ENCODE data around the gene MCFD2.
"Not testable (repeated sequence)": the region's sequence is repeated elsewhere in the genome, so short reads cannot be mapped to it uniquely, and the experiment has no call there.

Gene MCFD2

GRCh38 chr2:46937471-46937901 lies 21.9 kb upstream of the MCFD2 start:
- no peak for DNase-seq (ENCODE audit: low spot score)

DNA sequence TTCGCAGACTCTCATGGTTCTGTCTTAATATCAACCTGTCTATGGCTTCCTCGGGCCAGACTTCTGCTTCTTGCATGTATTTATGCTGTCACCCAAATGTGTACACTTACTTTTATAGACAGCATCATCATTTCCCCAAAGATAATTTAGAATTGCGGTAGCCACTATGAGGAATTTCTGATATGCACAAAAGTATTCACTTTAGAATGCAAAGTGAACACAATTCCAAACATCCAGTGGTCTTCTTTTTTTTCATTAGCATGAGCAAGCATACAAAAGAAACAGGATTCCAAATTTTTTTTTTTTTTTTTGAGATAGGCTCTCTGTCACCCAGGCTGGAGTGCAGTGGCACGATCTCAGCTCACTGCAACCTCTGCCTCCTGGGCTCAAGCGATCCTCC lies 21.0 kb upstream of the MCFD2 start:
- no peak for DNase-seq (ENCODE audit: low spot score)

GRCh38 chr2:46935071-46935470 lies 19.5 kb upstream of the MCFD2 start:
- DNase-seq (ENCODE audit: low spot score) = no peak

DNA sequence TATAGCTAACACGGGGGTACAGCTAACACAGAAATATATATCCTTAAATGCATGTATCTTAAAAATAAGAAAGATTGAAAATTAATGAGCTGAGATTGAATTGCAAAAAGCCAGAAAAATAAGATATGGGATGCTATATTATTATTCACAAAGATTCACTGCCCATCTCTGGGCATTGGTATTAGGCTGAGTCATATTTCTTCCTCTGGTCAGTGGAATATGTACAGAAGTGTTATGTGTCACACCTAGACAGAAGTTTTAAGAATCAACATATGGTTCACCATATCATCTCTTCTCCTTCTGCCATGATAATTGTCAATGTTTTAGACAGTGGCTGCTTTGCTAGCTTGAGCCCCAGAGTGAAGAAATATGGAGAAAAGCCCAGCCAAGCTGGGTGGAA lies 14.0 kb upstream of the MCFD2 start:
- no peak for DNase-seq (ENCODE audit: low spot score)

DNA sequence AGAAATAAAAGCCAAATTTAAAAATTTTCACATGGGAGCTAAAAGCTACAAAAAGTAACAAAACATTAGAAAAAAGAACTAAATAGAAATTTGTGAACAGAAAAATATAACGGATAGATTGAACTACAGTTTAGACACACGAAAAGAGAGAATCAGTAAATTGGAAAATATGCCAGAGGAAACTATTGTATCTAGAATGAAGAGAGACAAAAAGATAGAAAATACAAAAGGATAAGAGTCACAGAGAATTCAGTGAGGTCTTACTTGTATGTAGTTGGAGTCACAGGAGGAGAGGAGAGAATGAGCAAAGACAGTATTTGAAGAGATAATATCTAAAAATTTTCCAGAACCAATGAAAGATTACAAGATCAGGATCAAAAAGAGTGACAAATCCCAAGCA lies 11.3 kb upstream of the MCFD2 start:
- no peak for DNase-seq (ENCODE audit: low spot score)

GRCh38 chr2:46925474-46926351 lies 10.1 kb upstream of the MCFD2 start:
- no peak for DNase-seq (ENCODE audit: low spot score)

DNA sequence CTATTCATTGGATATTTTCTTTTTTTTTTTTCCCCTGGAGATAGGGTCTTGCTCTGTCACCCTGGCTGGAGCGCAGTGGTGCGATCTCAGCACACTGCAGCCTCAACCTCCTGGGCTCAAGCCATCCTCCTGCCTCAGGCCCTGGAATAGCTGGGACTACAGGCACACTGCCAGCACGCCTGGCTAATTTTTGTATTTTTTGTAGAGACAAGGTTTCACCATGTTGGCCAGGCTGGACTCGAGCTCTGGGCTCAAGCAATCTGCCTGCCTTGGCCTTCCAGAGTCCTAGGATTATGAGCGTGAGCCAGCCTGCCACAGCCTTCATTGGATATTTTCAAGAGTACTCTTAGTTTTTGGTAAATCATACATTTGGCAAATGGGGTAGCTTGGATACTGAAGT lies 9.0 kb upstream of the MCFD2 start:
- DNase-seq (ENCODE audit: low spot score) = no peak

- no peak for DNase-seq (ENCODE audit: low spot score)
Observed at GRCh38 chr2:46924038-46924437, 8.4 kb upstream of the MCFD2 start.

- no peak for DNase-seq (ENCODE audit: low spot score)
Observed at GRCh38 chr2:46923041-46923528, 7.5 kb upstream of the MCFD2 start.

DNA sequence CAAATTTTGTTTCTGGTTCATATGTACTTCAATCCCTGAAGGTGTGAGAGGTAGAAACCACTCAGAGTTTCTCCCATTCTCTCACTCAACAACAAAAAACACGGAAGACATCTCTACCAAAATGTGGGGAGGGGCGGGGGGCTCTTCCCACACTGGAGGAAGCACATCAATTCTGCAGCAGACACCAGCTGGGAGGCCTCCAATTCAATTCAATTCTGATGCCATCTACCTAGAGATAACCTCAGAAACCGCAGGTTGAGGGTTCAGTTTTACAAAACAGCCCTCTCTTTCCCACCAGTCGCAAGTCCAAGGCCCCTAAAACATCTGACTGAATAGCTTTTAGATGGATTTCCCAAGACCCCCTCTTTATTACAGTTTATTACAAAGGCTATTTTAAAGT lies 7.0 kb upstream of the MCFD2 start:
- no peak for DNase-seq (ENCODE audit: low spot score)

GRCh38 chr2:46921676-46922448 lies 6.3 kb upstream of the MCFD2 start:
- DNase-seq (ENCODE audit: low spot score) = no peak

- DNase-seq (ENCODE audit: low spot score) = no peak
Observed at GRCh38 chr2:46917628-46918027, 2.0 kb upstream of the MCFD2 start.

GRCh38 chr2:46915811-46916630 lies 415 bp upstream of the MCFD2 start:
- peak; percentile 91 for DNase-seq (ENCODE audit: low spot score)

GRCh38 chr2:46914578-46915230 lies 902 bp downstream of the MCFD2 start:
- no peak for DNase-seq (ENCODE audit: low spot score)

GRCh38 chr2:46913471-46914381 lies 1.9 kb downstream of the MCFD2 start:
- DNase-seq (ENCODE audit: low spot score) = peak; percentile 79

- peak; percentile 65 for DNase-seq (ENCODE audit: low spot score)
Observed at GRCh38 chr2:46909771-46910419, 5.7 kb downstream of the MCFD2 start.

GRCh38 chr2:46909150-46909549 lies 6.5 kb downstream of the MCFD2 start:
- no peak for DNase-seq (ENCODE audit: low spot score)

DNA sequence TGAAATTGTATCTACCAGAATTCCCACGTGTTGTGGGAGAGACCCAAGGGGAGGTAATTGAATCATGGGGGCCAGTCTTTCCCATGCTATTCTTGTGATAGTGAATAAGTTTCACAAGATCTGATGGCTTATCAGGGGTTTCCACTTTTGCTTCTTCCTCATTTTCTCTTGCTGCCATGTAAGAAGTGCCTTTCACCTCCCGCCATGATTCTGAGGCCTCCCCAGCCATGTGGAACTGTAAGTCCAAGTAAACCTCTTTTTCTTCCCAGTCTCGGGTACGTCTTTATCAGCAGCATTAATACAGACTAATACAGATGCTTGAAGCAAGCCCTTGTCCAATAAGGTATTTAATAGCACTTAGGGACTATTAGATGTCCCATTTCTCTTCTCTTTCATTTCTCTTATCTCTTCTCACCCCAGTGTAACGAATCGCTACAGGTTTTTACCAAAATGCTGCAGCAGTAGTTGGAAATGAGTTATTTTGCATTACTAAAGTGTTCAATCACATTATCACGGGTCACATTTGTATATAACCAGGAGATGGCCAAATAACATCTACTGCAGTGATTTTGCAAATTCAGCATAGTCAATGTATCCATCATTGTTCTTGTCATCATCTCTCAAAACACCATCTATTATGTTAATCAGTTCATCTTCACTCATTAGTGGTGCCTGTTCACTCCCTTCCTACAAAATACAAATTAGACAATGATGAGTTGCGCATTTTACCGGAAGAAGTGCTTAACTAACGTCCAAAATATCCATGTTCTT lies 10.5 kb downstream of the MCFD2 start:
- DNase-seq (ENCODE audit: low spot score) = not testable (repeated sequence)

DNA sequence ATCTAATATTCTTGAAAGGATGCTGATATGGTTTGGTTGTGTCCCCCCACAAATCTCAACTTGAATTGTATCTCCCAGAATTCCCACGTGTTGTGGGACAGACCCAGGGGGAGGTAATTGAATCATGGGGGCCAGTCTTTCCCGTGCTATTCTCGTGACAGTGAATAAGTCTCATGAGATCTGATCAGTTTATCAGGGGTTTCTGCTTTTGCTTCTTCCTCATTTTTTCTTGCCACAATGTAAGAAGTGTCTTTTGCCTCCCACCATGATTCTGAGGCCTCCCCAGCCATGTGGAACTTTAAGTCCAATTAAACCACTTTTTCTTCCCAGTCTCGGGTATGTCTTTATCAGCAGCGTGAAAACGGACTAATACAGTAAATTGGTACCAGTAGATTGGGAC lies 12.6 kb downstream of the MCFD2 start:
- DNase-seq (ENCODE audit: low spot score) = not testable (repeated sequence)
